GM12878 (cell line): ENCODE results near the gene KASH5.

Experiments used
- POLR2A ChIP-seq: IDR thresholded peaks from 2 replicates; pipeline ENCODE4 v1.6.1; 2011; ENCODE audit warnings: low read depth, mild to moderate bottlenecking, low read length
- TF ChIP-seq, protein P1 (sequence below), 3 experiments: IDR thresholded peaks in 2 of 3; conservative IDR thresholded peaks in 1 of 3; 2 replicates each; pipeline ENCODE4 v1.5.1; 2011; ENCODE audit warnings: low read depth in 3 of 3, low read length in 3 of 3, mild to moderate bottlenecking in 3 of 3, control low read depth in 2 of 3, moderate library complexity in 2 of 3, inconsistent platforms in 1 of 3, mixed read lengths in 1 of 3; ENCODE audit not compliant: control insufficient read depth in 2 of 3, insufficient read depth in 1 of 3; ENCODE audit errors: extremely low read depth in 1 of 3

- TF ChIP-seq POLR2A = peak; percentile 91
- TF ChIP-seq, protein P1, sequence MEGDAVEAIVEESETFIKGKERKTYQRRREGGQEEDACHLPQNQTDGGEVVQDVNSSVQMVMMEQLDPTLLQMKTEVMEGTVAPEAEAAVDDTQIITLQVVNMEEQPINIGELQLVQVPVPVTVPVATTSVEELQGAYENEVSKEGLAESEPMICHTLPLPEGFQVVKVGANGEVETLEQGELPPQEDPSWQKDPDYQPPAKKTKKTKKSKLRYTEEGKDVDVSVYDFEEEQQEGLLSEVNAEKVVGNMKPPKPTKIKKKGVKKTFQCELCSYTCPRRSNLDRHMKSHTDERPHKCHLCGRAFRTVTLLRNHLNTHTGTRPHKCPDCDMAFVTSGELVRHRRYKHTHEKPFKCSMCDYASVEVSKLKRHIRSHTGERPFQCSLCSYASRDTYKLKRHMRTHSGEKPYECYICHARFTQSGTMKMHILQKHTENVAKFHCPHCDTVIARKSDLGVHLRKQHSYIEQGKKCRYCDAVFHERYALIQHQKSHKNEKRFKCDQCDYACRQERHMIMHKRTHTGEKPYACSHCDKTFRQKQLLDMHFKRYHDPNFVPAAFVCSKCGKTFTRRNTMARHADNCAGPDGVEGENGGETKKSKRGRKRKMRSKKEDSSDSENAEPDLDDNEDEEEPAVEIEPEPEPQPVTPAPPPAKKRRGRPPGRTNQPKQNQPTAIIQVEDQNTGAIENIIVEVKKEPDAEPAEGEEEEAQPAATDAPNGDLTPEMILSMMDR (IDR thresholded peaks at IDR 0.05 in 2 of 3, conservative IDR thresholded peaks at IDR 0.05 in 1 of 3; ENCODE audit: control insufficient read depth in 2 of 3, extremely low read depth in 1 of 3, insufficient read depth in 1 of 3, low read depth in 3 of 3, low read length in 3 of 3) = no peak
Observed at GRCh38 chr19:49453013-49453756, 65.1 kb downstream of the KASH5 start, which contains the start of gene ALDH16A1.
